Esophagus squamous epithelium (tissue), 5 donors: ENCODE measurements around the gene GAP43. TPM values are rescaled to one million over a fixed set of nuclear protein-coding genes. Genes with fewer than 3 reads are reported as not detected.

Experiments
- DNase-seq: peaks from one replicate; lab custom pipeline; 2025; lab: John Stamatoyannopoulos, UW
- H3K27ac ChIP-seq, 4 donors: fragments of 200-600 bp; sonication (generic); one replicate each; pipeline ENCODE4 v1.5.1; 2016 to 2019; ENCODE audit warnings: mild to moderate bottlenecking in 1 of 4
- H3K27me3 ChIP-seq, 4 donors: fragments of 200-600 bp; sonication (generic); 1 replicate in 3 of 4; 2 replicates in 1 of 4; pipeline versions ENCODE4 v1.5.1 to v1.6.0; 2017 to 2021; ENCODE audit warnings: antibody characterized with exemption in 1 of 4
- H3K36me3 ChIP-seq, 3 donors: fragments of 200-600 bp; sonication (generic); one replicate each; pipeline ENCODE4 v1.5.1; 2016 to 2019
- H3K4me1 ChIP-seq, 3 donors: fragments of 200-600 bp; sonication (generic); one replicate each; pipeline ENCODE4 v1.5.1; 2017 to 2019
- H3K4me3 ChIP-seq, 4 donors: fragments of 200-600 bp; sonication (generic); 1 replicate in 3 of 4; 2 replicates in 1 of 4; pipeline ENCODE4 v1.5.1; 2016 to 2019; ENCODE audit warnings: mild to moderate bottlenecking in 2 of 4, moderate library complexity in 1 of 4
- H3K9me3 ChIP-seq, 3 donors: fragments of 200-600 bp; sonication (generic); one replicate each; pipeline ENCODE4 v1.5.1; 2016 to 2019
- POLR2A ChIP-seq, 4 donors: fragments of 450-650 bp; IDR thresholded peaks; one replicate each; pipeline ENCODE4 v1.6.1; 2017; ENCODE audit warnings: antibody characterized with exemption in 4 of 4, mild to moderate bottlenecking in 4 of 4, moderate library complexity in 3 of 4
- WGBS, 2 donors: methylation state at CpG; one replicate each; pipeline ENCODE4 v1.1.5; 2018; 5-methylcytosine and 5-hydroxymethylcytosine counted together
- intact Hi-C: fragments of 100-400 bp; cut with DNase I; formaldehyde crosslinking; loops from one replicate; pipeline ENCODE4 v1.15.0; 2022
- total RNA-seq, 4 donors: library from RNA; depleted of rRNA; stranded (reverse); fragments of >200 nt; gene quantifications; one replicate each; pipeline ENCODE4 v1.1.0, GENCODE V29; 2016
- TF ChIP-seq, protein P1 (sequence below), 6 experiments: fragments of 450-650 bp in 4 of 6; fragments of 200-600 bp in 2 of 6; sonication (generic) in 2 of 6; IDR thresholded peaks; one replicate each; pipeline ENCODE4 v1.5.1; 2016 to 2019; ENCODE audit warnings: antibody characterized with exemption in 6 of 6, mild to moderate bottlenecking in 4 of 6, moderate library complexity in 4 of 6
- donor health status: DM: yes; HTN: yes; CAD: no.

The GAP43 gene
- total RNA-seq, 4 donors from 2014 or later = 1.2 TPM; not detected in 3

DNA sequence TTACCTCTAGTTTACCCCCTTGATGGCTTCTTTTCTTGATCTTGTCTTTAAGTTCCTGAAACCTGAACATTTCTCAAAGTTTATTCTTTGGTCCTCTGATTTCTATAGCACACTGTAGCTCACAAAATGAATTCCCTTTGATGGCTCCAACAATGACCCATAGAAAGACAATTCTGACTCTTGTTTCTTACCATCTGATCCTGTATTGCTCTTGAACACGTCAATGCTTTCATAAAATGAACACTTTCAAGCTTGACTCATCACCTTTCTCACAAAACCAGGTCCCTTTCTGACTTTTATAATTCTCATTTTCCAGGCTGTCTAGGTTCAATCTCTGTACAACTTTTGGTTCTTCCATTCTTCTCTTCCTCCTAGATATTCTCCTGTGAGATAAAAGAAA lies 5.7 kb upstream of the GAP43 start:
- Histone ChIP-seq H3K4me1 (no peaks in the 10 kb centered on the region), H3K4me3 (no peak overlapping the region), H3K36me3 (no peaks in the 10 kb centered on the region), H3K27me3 (no peaks in the 10 kb centered on the region), H3K27ac (no peak overlapping the region), H3K9me3 (no peaks in the 10 kb centered on the region)
- intact Hi-C loops = no loop called here
- TF ChIP-seq, protein P1, sequence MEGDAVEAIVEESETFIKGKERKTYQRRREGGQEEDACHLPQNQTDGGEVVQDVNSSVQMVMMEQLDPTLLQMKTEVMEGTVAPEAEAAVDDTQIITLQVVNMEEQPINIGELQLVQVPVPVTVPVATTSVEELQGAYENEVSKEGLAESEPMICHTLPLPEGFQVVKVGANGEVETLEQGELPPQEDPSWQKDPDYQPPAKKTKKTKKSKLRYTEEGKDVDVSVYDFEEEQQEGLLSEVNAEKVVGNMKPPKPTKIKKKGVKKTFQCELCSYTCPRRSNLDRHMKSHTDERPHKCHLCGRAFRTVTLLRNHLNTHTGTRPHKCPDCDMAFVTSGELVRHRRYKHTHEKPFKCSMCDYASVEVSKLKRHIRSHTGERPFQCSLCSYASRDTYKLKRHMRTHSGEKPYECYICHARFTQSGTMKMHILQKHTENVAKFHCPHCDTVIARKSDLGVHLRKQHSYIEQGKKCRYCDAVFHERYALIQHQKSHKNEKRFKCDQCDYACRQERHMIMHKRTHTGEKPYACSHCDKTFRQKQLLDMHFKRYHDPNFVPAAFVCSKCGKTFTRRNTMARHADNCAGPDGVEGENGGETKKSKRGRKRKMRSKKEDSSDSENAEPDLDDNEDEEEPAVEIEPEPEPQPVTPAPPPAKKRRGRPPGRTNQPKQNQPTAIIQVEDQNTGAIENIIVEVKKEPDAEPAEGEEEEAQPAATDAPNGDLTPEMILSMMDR (IDR thresholded peaks at IDR 0.05) = no peak
- TF ChIP-seq POLR2A (IDR thresholded peaks at IDR 0.05) = no peak
- whole genome bisulfite sequencing, 2 donors = 62 to 65% methylated on average over 1 of the region's 1 CpG
- DNase-seq = no peak

DNA sequence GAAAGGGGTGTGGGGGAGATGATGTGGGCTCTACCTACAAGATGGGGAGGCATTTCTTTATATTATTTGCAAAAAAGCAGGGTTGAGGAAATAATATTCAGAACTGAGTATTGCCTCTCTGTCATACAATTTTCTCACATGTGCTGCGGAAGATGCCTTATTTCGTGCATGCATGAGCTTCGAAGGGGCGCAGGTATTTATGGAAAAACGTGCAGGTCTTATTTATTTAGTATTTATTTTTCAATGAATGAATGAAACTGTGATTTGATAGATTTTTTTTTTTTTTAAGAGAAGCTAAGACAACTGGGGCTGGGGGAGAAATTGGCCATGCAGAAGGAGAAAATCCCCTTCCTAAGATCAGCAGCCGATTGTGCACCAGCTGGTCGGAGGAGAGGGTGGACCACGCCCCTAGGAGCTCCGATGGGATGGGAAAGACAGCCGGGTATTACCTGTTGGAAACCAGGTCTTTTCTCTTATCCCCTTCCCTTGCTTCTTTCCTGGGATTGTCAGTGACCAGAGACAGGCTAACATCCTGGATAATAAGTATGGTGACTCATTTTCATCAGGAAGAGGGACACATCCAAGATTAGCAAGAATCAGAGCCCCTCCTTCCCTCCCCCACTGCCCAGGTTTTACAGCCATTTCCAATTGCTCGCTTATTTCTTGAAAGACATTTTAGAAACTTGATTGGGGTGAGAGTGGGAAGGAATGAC lies 875 bp downstream of the GAP43 start:
- no peaks in the 10 kb centered on the region for H3K9me3 ChIP-seq
- H3K36me3 ChIP-seq = no peaks in the 10 kb centered on the region
- no peak overlapping the region for H3K27ac ChIP-seq
- no peak for DNase-seq
- no peak overlapping the region for H3K4me3 ChIP-seq
- H3K4me1 ChIP-seq = peaks cover 0 to 14% (median 7%) of the 10 kb centered on the region in 3 donors
- TF ChIP-seq, protein P1 (IDR thresholded peaks at IDR 0.05) = no peak
- TF ChIP-seq POLR2A (IDR thresholded peaks at IDR 0.05) = no peak
- intact Hi-C loops = no loop called here
- peaks cover 0 to 40% (median 7%) of the 10 kb centered on the region in 4 donors for H3K27me3 ChIP-seq
- WGBS, 2 donors = 6 to 11% methylated on average over 11 of the region's 11 CpGs

DNA sequence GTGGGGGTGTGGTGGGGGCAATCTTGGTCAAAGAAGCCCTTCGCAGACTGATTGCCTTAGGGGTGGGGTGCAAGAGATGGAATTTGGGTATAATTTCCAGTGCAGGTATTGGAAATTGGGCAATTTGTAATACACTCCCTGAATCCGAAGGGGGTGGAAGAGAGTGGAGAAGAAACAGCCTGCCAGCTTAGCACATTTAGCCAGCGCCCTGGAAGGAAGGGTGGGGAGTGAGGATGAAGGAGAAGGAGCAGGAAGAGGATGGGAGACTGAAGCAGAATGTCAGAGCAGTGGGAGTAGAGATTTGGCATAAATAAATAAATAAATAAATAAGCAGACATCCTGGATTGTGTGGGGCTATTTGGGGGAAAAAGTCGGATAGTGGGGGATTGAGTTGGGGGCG lies 1.6 kb downstream of the GAP43 start:
- intact Hi-C loops = no loop called here
- no peak overlapping the region for H3K27ac ChIP-seq
- 36 to 49% methylated on average over 5 of the region's 5 CpGs for WGBS, 2 donors
- DNase-seq = no peak
- H3K36me3 ChIP-seq = no peaks in the 10 kb centered on the region
- peaks cover 0 to 40% (median 7%) of the 10 kb centered on the region in 4 donors for H3K27me3 ChIP-seq
- no peaks in the 10 kb centered on the region for H3K9me3 ChIP-seq
- peaks cover 0 to 14% (median 7%) of the 10 kb centered on the region in 3 donors for H3K4me1 ChIP-seq
- no peak overlapping the region for H3K4me3 ChIP-seq
- TF ChIP-seq POLR2A (IDR thresholded peaks at IDR 0.05) = no peak
- TF ChIP-seq, protein P1 (IDR thresholded peaks at IDR 0.05) = no peak

DNA sequence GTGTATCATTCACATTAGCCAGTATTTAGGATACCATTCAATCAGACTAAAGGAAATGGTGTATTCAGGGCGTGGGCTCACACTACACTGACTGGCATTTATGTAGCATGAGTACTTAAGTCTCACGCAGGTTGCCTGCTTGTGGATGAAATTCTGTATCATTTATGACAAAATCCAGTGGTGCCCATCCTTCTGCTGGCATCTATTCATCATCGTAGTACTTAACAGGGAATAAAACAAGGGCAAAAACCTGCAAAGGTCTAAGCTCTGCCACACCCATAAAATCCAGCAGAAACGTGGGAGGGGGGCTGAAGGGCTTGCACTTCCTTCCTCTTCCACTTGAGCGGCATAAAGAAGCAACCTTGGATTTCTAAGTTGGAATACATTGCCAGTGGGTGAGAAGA lies 2.7 kb downstream of the GAP43 start:
- no peaks in the 10 kb centered on the region for H3K9me3 ChIP-seq
- peaks cover 0 to 14% (median 7%) of the 10 kb centered on the region in 3 donors for H3K4me1 ChIP-seq
- H3K27ac ChIP-seq = no peak overlapping the region
- H3K4me3 ChIP-seq = no peak overlapping the region
- intact Hi-C loops = no loop called here
- no peak for DNase-seq
- H3K27me3 ChIP-seq = peaks cover 0 to 44% (median 7%) of the 10 kb centered on the region in 4 donors
- 26 to 43% methylated on average over 5 of the region's 5 CpGs for WGBS, 2 donors
- TF ChIP-seq POLR2A (IDR thresholded peaks at IDR 0.05) = no peak
- TF ChIP-seq, protein P1 (IDR thresholded peaks at IDR 0.05) = no peak
- no peaks in the 10 kb centered on the region for H3K36me3 ChIP-seq

DNA sequence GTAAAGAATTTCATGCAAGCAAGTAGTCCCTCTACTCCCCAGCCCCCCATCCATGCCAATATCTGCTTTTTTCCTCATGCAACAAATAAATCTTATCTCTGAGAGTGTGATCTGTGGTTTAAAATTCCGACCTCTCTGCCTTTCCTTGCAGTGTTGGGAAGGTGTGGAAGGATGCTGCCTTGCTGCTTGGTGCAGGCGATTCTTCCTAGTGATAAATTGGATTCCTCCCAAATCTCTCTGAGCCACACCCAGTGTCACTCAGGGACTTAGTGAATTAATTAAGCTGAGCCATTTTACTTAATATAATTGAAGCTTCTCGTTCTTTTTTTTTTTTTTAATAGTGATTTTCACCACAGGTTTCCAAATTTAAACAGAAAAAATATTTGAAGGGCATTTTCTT lies 3.4 kb downstream of the GAP43 start:
- Histone ChIP-seq H3K27me3 (peaks cover 0 to 44% (median 7%) of the 10 kb centered on the region in 4 donors), H3K9me3 (no peaks in the 10 kb centered on the region), H3K4me3 (no peak overlapping the region), H3K4me1 (peaks cover 0 to 14% (median 7%) of the 10 kb centered on the region in 3 donors), H3K36me3 (no peaks in the 10 kb centered on the region), H3K27ac (no peak overlapping the region)
- DNase-seq = no peak
- intact Hi-C loops = no loop called here
- 18 to 37% methylated on average over 3 of the region's 3 CpGs for WGBS, 2 donors
- TF ChIP-seq, protein P1 (IDR thresholded peaks at IDR 0.05) = no peak
- no peak for TF ChIP-seq POLR2A (IDR thresholded peaks at IDR 0.05)
